Measurements from ENCODE around the gene FAM184A.

FAM184A gene

DNA sequence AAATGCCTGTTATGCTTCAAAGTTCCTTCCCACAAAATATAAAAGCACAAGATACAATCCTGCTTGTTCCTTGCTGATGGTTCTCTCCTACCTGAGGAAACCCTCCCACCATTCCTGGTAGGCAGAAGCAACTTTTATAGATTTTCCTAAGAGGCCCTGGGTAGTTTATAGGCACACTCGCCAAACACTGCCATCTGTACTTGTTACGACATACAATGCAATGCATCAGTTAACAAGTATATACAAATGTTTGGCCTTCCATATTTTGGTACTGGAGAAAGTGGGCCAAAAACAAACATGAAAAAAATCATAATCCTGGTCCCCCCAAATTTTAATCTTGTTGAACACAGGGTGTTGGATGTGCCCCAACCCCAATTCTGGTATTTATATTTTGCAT lies 160.1 kb downstream of the FAM184A start:
- Histone ChIP-seq H3K4me3 (ENCODE audit: low read depth, low read length) (no peak overlapping the region), H3K36me3 (peaks cover 12% of the 10 kb centered on the region), H3K4me1 (no peaks in the 10 kb centered on the region), H3K9me3 (no peaks in the 10 kb centered on the region), H3K27me3 (no peaks in the 10 kb centered on the region)
- TF ChIP-seq, protein P1, sequence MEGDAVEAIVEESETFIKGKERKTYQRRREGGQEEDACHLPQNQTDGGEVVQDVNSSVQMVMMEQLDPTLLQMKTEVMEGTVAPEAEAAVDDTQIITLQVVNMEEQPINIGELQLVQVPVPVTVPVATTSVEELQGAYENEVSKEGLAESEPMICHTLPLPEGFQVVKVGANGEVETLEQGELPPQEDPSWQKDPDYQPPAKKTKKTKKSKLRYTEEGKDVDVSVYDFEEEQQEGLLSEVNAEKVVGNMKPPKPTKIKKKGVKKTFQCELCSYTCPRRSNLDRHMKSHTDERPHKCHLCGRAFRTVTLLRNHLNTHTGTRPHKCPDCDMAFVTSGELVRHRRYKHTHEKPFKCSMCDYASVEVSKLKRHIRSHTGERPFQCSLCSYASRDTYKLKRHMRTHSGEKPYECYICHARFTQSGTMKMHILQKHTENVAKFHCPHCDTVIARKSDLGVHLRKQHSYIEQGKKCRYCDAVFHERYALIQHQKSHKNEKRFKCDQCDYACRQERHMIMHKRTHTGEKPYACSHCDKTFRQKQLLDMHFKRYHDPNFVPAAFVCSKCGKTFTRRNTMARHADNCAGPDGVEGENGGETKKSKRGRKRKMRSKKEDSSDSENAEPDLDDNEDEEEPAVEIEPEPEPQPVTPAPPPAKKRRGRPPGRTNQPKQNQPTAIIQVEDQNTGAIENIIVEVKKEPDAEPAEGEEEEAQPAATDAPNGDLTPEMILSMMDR (IDR thresholded peaks at IDR 0.05; ENCODE audit: low read depth, low read length), result no peak
- DNase-seq, result no peak

DNA sequence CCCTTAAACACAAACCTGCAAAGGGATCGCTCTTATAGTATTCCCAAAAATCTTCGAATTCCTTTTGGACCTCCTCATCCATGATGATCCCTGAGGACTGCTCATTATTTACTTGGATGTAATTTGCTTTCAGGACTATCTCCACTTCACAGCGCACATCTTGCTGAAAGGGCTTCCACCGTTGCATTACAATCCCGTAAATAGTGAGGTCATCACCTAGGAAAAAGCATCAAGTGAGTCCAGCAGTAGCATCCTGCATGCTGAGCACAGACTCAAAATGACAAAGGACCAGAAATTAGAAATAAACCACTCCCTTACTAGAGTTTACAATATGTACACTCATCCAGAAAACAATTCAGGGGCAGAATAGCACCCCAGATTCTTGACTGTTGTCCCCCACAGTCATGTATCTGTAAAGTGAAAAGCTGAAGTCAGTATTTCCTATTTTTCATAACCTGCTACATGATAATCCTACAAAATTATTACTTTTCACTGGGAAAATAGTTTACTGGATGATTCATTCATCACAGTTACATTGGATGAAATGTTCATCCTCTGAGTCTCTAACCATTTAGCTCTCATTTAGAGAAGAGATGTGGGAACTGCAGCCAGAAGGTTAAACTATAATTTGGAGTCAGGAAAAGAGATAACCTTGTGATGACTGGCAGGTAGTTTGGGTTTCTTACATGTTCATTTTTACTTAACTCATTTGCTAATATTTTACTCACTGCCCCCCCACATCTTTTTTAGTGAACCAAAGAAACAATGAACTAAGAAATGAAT lies 160.7 kb downstream of the FAM184A start:
- TF ChIP-seq, protein P1 (IDR thresholded peaks at IDR 0.05; ENCODE audit: low read depth, low read length), result no peak
- peaks cover 12% of the 10 kb centered on the region for H3K36me3 ChIP-seq

DNA sequence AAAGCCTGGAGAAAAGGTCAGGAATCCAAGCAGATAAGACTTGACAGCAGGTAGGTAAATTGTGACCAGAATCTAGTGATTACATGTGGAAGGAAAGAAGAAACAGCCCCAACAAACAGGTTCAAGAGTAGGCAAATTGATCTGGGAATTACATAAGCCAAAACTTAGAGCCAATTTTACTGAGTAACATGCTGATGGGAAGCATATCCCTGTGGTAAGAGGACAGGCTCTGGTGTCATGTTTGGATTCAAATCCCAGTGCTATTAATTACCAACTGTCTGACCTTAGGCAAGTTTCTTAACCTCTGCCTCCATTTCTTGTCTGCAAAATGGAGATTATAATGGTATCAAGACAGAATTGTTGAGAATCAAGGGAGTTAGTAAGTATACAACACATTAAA lies 163.9 kb downstream of the FAM184A start:
- DNase-seq, result no peak
- peaks cover 21% of the 10 kb centered on the region for H3K36me3 ChIP-seq
- no peaks in the 10 kb centered on the region for H3K27me3 ChIP-seq
- H3K4me1 ChIP-seq, result no peaks in the 10 kb centered on the region
- TF ChIP-seq, protein P1 (IDR thresholded peaks at IDR 0.05; ENCODE audit: low read depth, low read length), result no peak
- H3K9me3 ChIP-seq, result no peaks in the 10 kb centered on the region
- H3K4me3 ChIP-seq (ENCODE audit: low read depth, low read length), result no peak overlapping the region

More for the DNA sequence above, 160.7 kb downstream of the FAM184A start:
- H3K4me1 ChIP-seq, result no peaks in the 10 kb centered on the region
- H3K27me3 ChIP-seq, result no peaks in the 10 kb centered on the region
- no peak overlapping the region for H3K4me3 ChIP-seq (ENCODE audit: low read depth, low read length)
- H3K9me3 ChIP-seq, result no peaks in the 10 kb centered on the region
- no peak for DNase-seq

- Histone ChIP-seq H3K9me3 (no peaks in the 10 kb centered on the region), H3K4me3 (ENCODE audit: low read depth, low read length) (no peak overlapping the region)
Measured at GRCh38 chr6:118913161-118913560, 165.3 kb downstream of the FAM184A start.

GRCh38 chr6:118912646-118913045 lies 165.8 kb downstream of the FAM184A start:
- no peak overlapping the region for H3K4me3 ChIP-seq (ENCODE audit: low read depth, low read length)
- no peaks in the 10 kb centered on the region for H3K4me1 ChIP-seq
- no peaks in the 10 kb centered on the region for H3K27me3 ChIP-seq
- no peaks in the 10 kb centered on the region for H3K9me3 ChIP-seq
- DNase-seq, result no peak
- peaks cover 38% of the 10 kb centered on the region for H3K36me3 ChIP-seq
- TF ChIP-seq, protein P1 (IDR thresholded peaks at IDR 0.05; ENCODE audit: low read depth, low read length), result no peak

More at GRCh38 chr6:118913161-118913560, 165.3 kb downstream of the FAM184A start:
- TF ChIP-seq, protein P1 (IDR thresholded peaks at IDR 0.05; ENCODE audit: low read depth, low read length), result no peak
- no peaks in the 10 kb centered on the region for H3K4me1 ChIP-seq
- no peak for DNase-seq
- H3K27me3 ChIP-seq, result no peaks in the 10 kb centered on the region
- H3K36me3 ChIP-seq, result peaks cover 33% of the 10 kb centered on the region

Data from BE2C (cell line).